Measurements from ENCODE around the gene CACNA2D3. TPM values are rescaled to one million over a fixed set of nuclear protein-coding genes. Genes with fewer than 3 reads are reported as not detected.

The CACNA2D3 gene
- total RNA-seq, 1 experiment from 2014 or later, result 6.1 TPM

GRCh38 chr3:54515441-54516213 is 393.3 kb downstream of the CACNA2D3 start:
- DNase-seq (ENCODE audit: low read depth), result no peak
- in situ Hi-C loops (cut with HindIII; ENCODE audit: low pct_unique_long_range_greater_than_20kb, low sequenced_read_pairs), result no loop called here

GRCh38 chr3:54517424-54517823 is 395.1 kb downstream of the CACNA2D3 start:
- in situ Hi-C loops (cut with HindIII; ENCODE audit: low pct_unique_long_range_greater_than_20kb, low sequenced_read_pairs), result no loop called here
- no peak for DNase-seq (ENCODE audit: low read depth)

- in situ Hi-C loops (cut with HindIII; ENCODE audit: low pct_unique_long_range_greater_than_20kb, low sequenced_read_pairs), result no loop called here
- DNase-seq (ENCODE audit: low read depth), result no peak
Measured at GRCh38 chr3:54518011-54518675, 395.8 kb downstream of the CACNA2D3 start.

GRCh38 chr3:54519493-54519892 is 397.1 kb downstream of the CACNA2D3 start:
- in situ Hi-C loops (cut with HindIII; ENCODE audit: low pct_unique_long_range_greater_than_20kb, low sequenced_read_pairs), result no loop called here
- no peak for DNase-seq (ENCODE audit: low read depth)

GRCh38 chr3:54520060-54520459 is 397.7 kb downstream of the CACNA2D3 start:
- in situ Hi-C loops (cut with HindIII; ENCODE audit: low pct_unique_long_range_greater_than_20kb, low sequenced_read_pairs), result no loop called here
- DNase-seq (ENCODE audit: low read depth), result no peak

- in situ Hi-C loops (cut with HindIII; ENCODE audit: low pct_unique_long_range_greater_than_20kb, low sequenced_read_pairs), result no loop called here
- DNase-seq (ENCODE audit: low read depth), result no peak
Measured at GRCh38 chr3:54527521-54527920, 405.2 kb downstream of the CACNA2D3 start.

- DNase-seq (ENCODE audit: low read depth), result no peak
- in situ Hi-C loops (cut with HindIII; ENCODE audit: low pct_unique_long_range_greater_than_20kb, low sequenced_read_pairs), result no loop called here
Measured at GRCh38 chr3:54527953-54528352, 405.6 kb downstream of the CACNA2D3 start.

GRCh38 chr3:54528668-54529067 is 406.3 kb downstream of the CACNA2D3 start:
- in situ Hi-C loops (cut with HindIII; ENCODE audit: low pct_unique_long_range_greater_than_20kb, low sequenced_read_pairs), result no loop called here
- no peak for DNase-seq (ENCODE audit: low read depth)

GRCh38 chr3:54530091-54530490 is 407.7 kb downstream of the CACNA2D3 start:
- DNase-seq (ENCODE audit: low read depth), result no peak
- in situ Hi-C loops (cut with HindIII; ENCODE audit: low pct_unique_long_range_greater_than_20kb, low sequenced_read_pairs), result no loop called here

- in situ Hi-C loops (cut with HindIII; ENCODE audit: low pct_unique_long_range_greater_than_20kb, low sequenced_read_pairs), result no loop called here
- DNase-seq (ENCODE audit: low read depth), result no peak
Measured at GRCh38 chr3:54530944-54531343, 408.6 kb downstream of the CACNA2D3 start.

GRCh38 chr3:54531741-54532140 is 409.4 kb downstream of the CACNA2D3 start:
- in situ Hi-C loops (cut with HindIII; ENCODE audit: low pct_unique_long_range_greater_than_20kb, low sequenced_read_pairs), result no loop called here

GRCh38 chr3:54533856-54534255 is 411.5 kb downstream of the CACNA2D3 start:
- no peak for DNase-seq (ENCODE audit: low read depth)
- in situ Hi-C loops (cut with HindIII; ENCODE audit: low pct_unique_long_range_greater_than_20kb, low sequenced_read_pairs), result no loop called here

More at GRCh38 chr3:54531741-54532140, 409.4 kb downstream of the CACNA2D3 start:
- DNase-seq (ENCODE audit: low read depth), result no peak

- in situ Hi-C loops (cut with HindIII; ENCODE audit: low pct_unique_long_range_greater_than_20kb, low sequenced_read_pairs), result no loop called here
Measured at GRCh38 chr3:54535619-54536018, 413.3 kb downstream of the CACNA2D3 start.

GRCh38 chr3:54536450-54536849 is 414.1 kb downstream of the CACNA2D3 start:
- no peak for DNase-seq (ENCODE audit: low read depth)
- in situ Hi-C loops (cut with HindIII; ENCODE audit: low pct_unique_long_range_greater_than_20kb, low sequenced_read_pairs), result no loop called here

More at GRCh38 chr3:54535619-54536018, 413.3 kb downstream of the CACNA2D3 start:
- no peak for DNase-seq (ENCODE audit: low read depth)

- DNase-seq (ENCODE audit: low read depth), result no peak
- in situ Hi-C loops (cut with HindIII; ENCODE audit: low pct_unique_long_range_greater_than_20kb, low sequenced_read_pairs), result no loop called here
Measured at GRCh38 chr3:54537506-54537905, 415.2 kb downstream of the CACNA2D3 start.

- DNase-seq (ENCODE audit: low read depth), result no peak
- in situ Hi-C loops (cut with HindIII; ENCODE audit: low pct_unique_long_range_greater_than_20kb, low sequenced_read_pairs), result no loop called here
Measured at GRCh38 chr3:54538346-54538745, 416.0 kb downstream of the CACNA2D3 start.

GRCh38 chr3:54541369-54541768 is 419.0 kb downstream of the CACNA2D3 start:
- in situ Hi-C loops (cut with HindIII; ENCODE audit: low pct_unique_long_range_greater_than_20kb, low sequenced_read_pairs), result no loop called here
- DNase-seq (ENCODE audit: low read depth), result no peak

GRCh38 chr3:54543446-54543845 is 421.1 kb downstream of the CACNA2D3 start:
- in situ Hi-C loops (cut with HindIII; ENCODE audit: low pct_unique_long_range_greater_than_20kb, low sequenced_read_pairs), result no loop called here
- no peak for DNase-seq (ENCODE audit: low read depth)

GRCh38 chr3:54547051-54547450 is 424.7 kb downstream of the CACNA2D3 start:
- in situ Hi-C loops (cut with HindIII; ENCODE audit: low pct_unique_long_range_greater_than_20kb, low sequenced_read_pairs), result no loop called here
- DNase-seq (ENCODE audit: low read depth), result no peak

GRCh38 chr3:54547846-54548245 is 425.5 kb downstream of the CACNA2D3 start:
- in situ Hi-C loops (cut with HindIII; ENCODE audit: low pct_unique_long_range_greater_than_20kb, low sequenced_read_pairs), result no loop called here
- DNase-seq (ENCODE audit: low read depth), result no peak
